GM19452 (cell line): ENCODE results near the gene TNFSF12.
A peak's percentile ranks its signal among the peaks of the same experiment; 100 is the strongest.

Experiments
- ATAC-seq: cut with Tn5 transposase; IDR thresholded peaks from one replicate; pipeline ENCODE4 v1.9.1; 2021; ENCODE audit not compliant: unreplicated experiment

The TNFSF12 gene

DNA sequence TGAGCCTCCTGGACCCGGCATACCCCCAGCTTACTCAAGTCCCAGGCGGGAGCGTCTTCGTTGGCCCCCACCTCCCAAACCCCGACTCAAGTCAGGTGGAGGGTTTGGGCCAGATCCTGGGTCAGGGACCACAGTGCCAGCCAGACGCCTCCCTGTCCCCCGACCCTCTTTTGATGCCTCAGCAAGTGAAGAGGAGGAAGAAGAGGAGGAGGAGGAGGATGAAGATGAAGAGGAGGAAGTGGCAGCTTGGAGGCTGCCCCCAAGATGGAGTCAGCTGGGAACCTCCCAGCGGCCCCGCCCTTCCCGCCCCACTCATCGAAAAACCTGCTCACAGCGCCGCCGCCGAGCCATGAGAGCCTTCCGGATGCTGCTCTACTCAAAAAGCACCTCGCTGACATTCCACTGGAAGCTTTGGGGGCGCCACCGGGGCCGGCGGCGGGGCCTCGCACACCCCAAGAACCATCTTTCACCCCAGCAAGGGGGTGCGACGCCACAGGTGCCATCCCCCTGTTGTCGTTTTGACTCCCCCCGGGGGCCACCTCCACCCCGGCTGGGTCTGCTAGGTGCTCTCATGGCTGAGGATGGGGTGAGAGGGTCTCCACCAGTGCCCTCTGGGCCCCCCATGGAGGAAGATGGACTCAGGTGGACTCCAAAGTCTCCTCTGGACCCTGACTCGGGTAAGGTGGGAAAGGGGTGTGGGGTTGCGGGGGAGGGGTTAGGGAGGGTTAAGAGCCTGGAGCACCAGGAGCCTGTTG lies 14.4 kb downstream of the TNFSF12 start:
- ATAC-seq, result no peak

DNA sequence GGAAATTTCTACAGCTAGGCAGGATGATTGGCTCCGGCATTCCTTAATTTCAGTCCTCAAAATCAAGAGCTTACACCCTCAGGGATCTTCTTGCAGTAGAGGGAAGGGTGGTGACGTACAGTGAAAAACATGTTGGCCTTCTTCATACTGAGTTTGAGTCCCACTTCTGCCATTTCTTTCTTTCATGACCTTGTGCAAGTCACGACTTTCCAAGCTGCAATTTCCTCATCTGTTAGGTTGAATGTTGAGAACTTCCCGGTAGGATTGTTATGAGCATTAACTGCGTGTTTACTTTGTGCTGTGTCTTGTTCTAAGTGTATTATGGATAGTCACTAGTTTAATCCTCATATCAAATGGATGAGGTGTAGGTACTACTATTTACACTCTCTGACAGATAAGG lies 20.7 kb downstream of the TNFSF12 start:
- ATAC-seq, result no peak

DNA sequence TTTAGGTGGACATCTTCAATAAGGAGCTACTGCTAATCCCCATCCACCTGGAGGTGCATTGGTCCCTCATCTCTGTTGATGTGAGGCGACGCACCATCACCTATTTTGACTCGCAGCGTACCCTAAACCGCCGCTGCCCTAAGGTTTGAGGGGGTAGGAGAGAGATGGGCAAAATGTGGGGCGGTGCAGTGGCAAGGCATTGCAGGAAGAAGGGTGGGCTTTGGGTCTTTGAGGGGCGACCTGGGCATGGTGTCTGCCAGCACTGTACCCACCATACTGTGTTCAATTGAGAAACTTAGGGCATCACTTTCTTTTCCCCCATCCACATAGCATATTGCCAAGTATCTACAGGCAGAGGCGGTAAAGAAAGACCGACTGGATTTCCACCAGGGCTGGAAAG lies 21.5 kb downstream of the TNFSF12 start:
- no peak for ATAC-seq

DNA sequence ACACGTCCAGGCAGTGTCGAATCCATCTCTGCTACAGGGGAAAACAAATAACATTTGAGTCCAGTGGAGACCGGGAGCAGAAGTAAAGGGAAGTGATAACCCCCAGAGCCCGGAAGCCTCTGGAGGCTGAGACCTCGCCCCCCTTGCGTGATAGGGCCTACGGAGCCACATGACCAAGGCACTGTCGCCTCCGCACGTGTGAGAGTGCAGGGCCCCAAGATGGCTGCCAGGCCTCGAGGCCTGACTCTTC lies 23.4 kb downstream of the TNFSF12 start:
- ATAC-seq, result no peak

DNA sequence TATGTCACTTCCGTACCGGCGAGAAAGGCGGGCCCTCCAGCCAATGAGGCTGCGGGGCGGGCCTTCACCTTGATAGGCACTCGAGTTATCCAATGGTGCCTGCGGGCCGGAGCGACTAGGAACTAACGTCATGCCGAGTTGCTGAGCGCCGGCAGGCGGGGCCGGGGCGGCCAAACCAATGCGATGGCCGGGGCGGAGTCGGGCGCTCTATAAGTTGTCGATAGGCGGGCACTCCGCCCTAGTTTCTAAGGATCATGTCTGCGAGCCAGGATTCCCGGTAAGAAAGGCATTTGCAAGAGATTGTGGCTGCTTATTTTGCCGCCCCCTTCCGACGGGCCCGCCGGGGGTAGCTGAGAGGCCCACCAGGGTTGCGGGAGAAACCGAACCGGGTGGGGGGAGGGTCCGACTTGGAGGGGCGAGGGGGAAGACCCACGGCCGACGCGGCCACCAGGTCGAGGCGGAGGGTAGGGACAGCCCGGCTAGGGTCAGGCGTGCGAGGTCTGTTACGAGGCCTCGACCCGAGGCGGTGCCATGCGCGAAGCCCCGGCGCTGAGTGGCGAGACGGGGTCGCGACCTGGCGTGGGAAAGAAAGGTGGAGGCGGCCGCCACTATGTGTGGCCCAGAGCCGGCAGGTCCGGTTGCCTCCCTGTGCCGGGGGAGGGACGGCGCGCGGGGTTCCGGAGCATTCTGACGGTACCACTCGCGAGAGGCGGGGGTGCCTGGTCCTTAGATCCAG lies 23.9 kb downstream of the TNFSF12 start:
- peak; percentile 85 for ATAC-seq

DNA sequence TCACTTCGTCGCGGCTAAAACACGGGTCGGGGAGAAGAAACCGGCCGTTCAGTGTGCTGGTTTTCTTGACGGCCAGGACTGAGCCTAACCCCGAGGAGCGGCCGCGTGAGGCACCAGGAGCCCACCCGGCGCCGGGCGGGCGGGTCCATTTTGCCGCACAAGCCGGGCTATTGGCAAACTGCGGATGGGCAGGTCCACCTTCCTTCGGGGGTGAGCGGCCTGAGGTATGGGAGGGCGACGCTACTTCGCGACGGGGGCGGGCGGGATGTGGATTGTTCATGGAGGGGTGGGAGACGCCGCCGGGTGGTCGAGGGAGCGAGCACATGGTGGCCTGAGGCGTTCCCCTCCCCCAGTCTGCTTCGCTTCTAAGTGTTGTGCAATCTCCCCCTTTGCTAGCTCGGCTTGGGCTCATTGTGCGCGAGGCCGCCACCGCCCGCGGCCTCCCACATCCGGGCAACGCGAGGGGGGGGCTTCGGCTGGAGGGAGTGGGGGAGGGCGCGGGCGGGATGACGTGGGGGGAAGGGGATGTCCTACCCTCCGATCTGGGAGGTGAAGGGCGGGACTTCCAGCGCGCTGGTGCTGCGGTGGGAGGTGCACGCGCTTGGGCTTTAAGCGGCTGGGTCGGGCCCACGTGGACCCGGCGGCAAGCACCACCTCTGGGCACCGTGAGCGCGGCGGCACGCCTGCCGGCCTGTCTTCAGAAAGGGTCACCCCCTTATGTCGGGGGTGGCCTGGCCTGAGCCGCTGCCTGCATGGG lies 24.6 kb downstream of the TNFSF12 start:
- peak; percentile 28 for ATAC-seq

DNA sequence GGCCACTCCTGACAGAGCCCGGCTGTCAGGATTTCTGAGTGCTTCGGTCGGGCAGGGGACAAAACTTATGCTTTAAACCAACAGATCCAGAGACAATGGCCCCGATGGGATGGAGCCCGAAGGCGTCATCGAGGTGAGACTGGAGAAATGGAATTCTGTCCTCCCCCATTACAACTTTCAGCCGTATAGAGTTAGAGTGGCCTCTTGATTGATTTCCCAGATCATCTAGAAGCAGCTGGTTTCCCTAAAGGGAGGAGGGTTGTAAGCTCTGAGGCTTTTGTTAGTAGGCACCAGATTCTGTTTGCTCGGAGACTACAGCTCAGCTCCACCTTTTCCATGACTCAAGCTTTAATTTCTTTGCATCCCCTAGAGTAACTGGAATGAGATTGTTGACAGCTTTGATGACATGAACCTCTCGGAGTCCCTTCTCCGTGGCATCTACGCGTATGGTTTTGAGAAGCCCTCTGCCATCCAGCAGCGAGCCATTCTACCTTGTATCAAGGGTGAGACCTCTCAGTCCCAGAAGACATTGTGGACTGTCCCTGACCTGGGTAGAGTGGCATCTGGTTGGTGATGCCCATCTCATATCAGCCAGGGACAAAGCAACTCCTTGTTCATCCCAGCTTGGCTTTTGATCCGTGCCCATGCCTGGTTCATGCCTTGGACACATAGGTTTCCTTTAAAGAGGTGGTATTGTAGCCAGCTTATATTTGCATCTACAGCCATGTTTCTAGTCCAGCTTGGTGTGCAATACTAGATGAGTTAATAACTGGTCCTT lies 25.5 kb downstream of the TNFSF12 start:
- no peak for ATAC-seq

DNA sequence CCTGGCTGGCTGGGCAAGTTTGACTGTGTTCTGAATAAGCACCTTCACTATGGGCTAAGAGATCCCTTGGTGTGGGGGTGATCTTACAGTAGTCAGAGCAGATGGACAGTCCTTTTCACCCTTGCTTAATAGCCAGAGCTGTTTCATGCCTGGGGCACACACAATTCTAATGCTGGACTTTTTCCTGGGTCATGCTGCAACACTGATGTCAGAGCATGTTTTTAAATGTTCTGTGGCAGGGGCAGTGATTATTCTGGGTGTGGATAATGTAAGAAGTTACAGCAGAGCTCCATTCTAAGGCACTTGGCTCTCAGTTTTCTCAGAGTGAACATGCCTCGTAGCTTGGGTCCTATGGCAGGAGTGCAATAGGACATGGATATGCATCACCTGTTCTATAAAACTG lies 26.6 kb downstream of the TNFSF12 start:
- no peak for ATAC-seq

DNA sequence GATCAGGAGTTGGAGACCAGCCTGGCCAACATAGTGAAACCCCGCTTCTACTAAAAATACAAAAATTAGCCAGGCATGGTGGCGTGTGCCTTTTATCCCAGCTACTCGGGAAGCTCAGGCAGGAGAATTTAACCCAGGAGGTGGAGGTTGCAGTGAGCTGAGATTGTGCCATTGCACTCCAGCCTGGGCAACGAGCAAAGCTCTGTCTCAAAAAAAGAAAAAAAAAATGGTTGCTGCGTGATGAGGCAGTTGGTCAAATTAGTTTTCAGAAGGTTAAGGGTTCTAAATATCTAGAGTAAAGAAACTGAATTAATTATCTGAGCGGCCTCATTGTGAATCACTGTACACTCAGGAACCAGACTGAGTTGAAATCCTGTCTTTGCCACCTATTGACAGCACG lies 27.1 kb downstream of the TNFSF12 start:
- ATAC-seq, result no peak

DNA sequence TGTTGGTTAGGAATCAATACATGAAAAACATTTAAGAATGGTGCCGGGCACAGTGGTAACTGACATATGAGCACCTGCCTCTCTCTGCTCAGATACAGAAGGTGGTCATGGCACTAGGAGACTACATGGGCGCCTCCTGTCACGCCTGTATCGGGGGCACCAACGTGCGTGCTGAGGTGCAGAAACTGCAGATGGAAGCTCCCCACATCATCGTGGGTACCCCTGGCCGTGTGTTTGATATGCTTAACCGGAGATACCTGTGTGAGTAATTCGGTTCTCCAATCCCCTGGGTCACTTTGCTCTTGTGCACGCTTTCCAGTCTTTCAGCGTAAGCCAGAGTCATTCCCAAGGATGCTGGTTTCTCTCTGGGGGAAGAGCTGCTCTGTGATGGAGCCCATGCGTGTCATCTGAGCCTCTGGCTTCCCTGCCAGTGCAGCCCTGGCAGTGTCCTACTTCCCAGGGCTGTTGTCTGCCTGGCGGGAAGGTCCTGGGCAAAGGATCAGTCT lies 27.6 kb downstream of the TNFSF12 start:
- ATAC-seq, result no peak

DNA sequence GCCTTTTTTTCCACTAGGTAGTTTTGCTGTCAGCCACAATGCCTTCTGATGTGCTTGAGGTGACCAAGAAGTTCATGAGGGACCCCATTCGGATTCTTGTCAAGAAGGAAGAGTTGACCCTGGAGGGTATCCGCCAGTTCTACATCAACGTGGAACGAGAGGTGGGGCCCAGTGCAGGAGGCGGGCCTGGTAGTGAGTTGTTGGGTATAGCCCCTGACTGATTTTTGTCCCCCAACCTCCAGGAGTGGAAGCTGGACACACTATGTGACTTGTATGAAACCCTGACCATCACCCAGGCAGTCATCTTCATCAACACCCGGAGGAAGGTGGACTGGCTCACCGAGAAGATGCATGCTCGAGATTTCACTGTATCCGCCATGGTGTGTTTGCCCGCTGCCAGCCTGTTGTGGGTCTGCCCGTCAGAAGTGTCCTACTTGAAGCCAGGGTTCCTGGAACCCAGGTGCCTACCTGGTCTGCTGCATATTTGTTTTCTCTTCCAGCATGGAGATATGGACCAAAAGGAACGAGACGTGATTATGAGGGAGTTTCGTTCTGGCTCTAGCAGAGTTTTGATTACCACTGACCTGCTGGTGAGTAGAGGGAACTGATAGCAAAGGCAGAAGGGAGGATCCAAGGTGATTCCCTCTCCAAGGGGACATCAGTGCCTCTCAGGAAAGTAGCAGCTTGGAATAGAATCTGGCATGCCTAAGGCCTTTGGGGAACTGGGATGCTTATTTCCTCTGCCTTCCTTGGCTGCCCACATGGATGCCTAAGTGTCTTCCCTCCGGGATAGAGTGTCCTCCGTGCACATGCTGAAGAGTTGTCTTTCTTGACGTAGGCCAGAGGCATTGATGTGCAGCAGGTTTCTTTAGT lies 28.7 kb downstream of the TNFSF12 start:
- no peak for ATAC-seq

DNA sequence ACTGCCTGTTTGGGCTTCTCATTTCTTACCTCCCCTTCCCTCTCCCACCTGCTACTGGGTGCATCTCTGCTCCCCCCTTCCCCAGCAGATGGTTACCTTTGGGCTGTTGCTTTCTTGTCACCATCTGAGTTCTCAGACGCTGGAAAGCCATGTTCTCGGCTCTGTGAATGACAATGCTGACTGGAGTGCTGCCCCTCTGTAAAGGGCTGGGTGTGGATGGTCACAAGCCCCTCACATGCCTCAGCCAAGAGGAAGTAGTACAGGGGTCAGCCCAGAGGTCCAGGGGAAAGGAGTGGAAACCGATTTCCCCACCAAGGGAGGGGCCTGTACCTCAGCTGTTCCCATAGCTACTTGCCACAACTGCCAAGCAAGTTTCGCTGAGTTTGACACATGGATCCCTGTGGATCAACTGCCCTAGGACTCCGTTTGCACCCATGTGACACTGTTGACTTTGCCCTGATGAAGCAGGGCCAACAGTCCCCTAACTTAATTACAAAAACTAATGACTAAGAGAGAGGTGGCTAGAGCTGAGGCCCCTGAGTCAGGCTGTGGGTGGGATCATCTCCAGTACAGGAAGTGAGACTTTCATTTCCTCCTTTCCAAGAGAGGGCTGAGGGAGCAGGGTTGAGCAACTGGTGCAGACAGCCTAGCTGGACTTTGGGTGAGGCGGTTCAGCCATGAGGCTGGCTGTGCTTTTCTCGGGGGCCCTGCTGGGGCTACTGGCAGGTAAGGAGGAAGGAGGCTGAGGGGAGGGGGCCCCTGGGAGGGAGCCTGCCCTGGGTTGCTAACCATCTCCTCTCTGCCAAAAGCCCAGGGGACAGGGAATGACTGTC lies 30.4 kb downstream of the TNFSF12 start, which contains the start of gene CD68:
TSS of gene CD68 (plus strand) at position 638 of the 833 bp plus-strand sequence. CDS start at position 678, 40 bp downstream.
- ATAC-seq, result peak; percentile 44

DNA sequence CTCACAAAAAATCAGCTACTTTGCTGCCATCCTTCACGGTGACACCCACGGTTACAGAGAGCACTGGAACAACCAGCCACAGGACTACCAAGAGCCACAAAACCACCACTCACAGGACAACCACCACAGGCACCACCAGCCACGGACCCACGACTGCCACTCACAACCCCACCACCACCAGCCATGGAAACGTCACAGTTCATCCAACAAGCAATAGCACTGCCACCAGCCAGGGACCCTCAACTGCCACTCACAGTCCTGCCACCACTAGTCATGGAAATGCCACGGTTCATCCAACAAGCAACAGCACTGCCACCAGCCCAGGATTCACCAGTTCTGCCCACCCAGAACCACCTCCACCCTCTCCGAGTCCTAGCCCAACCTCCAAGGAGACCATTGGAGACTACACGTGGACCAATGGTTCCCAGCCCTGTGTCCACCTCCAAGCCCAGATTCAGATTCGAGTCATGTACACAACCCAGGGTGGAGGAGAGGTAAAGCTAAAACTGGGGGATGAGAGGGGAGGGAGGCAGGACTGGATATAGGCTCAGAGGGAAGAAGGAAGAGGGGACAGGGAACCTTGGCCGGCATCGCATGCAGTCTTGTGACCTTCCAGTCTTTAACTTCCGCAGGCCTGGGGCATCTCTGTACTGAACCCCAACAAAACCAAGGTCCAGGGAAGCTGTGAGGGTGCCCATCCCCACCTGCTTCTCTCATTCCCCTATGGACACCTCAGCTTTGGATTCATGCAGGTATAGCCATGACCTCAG lies 31.2 kb downstream of the TNFSF12 start:
- ATAC-seq, result no peak

DNA sequence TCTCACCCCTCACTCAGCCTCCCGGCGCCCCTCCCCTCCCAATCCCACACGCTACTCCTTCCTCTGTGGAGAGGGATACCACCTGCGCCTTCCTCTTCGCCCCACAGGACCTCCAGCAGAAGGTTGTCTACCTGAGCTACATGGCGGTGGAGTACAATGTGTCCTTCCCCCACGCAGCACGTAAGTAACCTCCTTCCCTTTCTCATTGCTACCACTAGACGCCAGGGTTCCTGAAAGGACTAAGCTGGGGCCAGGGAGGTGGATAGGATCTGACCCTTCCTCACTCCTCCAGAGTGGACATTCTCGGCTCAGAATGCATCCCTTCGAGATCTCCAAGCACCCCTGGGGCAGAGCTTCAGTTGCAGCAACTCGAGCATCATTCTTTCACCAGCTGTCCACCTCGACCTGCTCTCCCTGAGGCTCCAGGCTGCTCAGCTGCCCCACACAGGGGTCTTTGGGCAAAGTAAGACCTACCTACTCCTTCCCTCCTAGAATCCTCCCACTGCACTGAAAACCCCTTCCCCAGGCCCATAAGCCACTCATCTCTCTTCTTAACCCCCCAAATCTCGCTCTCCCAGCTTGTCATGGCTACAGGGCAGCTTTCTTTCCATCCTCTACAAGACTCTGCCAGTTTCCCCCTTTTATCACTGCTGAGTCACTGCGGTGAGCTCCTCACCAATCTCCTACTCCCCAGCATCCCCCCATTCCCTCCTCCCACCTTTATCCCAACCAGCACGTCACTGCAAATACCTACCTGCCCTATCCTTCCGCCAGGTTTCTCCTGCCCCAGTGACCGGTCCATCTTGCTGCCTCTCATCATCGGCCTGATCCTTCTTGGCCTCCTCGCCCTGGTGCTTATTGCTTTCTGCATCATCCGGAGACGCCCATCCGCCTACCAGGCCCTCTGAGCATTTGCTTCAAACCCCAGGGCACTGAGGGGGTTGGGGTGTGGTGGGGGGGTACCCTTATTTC lies 32.0 kb downstream of the TNFSF12 start:
- no peak for ATAC-seq

DNA sequence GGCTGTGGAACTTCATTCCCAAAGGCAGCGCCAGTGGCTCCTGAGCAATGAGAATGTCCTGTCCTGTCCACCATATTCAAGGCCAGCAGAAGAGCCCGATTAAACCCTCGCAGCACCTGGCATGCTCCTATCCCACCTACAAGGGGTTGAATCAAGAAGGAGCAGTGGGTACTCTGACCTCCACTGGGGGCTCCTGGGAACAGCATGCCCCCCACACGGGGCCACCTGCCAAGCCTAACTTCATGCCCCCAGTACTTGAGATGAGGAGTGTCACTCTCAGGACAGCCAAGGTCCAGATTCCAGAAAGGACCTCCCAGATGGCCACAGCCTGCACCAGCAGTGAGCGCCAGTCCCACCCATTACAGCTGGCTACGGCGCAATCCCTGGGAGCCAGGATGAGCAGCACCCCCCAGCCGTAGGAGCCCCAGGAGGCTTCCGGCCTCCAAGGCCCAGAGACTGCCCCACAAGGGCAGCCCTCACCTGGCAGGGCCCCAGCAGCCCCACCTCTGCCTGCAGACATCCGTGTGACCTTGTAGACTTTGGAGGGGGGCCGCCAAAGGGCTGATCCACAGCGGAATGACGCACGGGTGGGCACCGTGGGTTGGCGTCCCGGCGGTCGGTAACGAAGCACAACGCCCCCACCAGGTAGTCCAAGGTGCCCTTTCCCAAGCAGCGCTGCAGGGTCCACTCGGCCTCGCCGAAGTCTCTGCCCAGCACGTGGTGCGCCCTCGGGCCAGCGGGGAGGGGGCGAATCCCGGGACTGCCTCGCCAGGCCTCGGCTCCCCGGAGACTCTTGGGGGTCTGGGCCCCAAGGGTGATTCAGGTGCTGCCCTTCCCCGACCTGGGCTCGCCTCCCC lies 33.8 kb downstream of the TNFSF12 start:
- no peak for ATAC-seq
